BJ (cell line): ENCODE data around the gene SPATA3. TPM values are rescaled to one million over a fixed set of nuclear protein-coding genes. Genes with fewer than 3 reads are reported as not detected.
"Not testable (repeated sequence)": the region's sequence is repeated elsewhere in the genome, so short reads cannot be mapped to it uniquely, and the experiment has no call there.

Experiments used
- CTCF ChIA-PET: fragments of 350-600 bp; formaldehyde crosslinking; extraction: SDS; loops from one replicate; lab custom pipeline; 2021; ENCODE audit warnings: antibody characterized with exemption, inconsistent platforms; lab: Yijun Ruan, JAX
- POLR2A ChIA-PET: fragments of 300-600 bp; sonication (Branson Sonifier 250); formaldehyde crosslinking; extraction: SDS; loops from one replicate; lab custom pipeline; 2021; ENCODE audit warnings: antibody characterized with exemption; lab: Charles Lee
- DNase-seq: peaks from one replicate; pipeline ENCODE4 v3.0.0-alpha.2; 2011; ENCODE audit warnings: low read depth
- H3K27me3 ChIP-seq: 2 replicates; pipeline ENCODE4 v1.6.0; 2011; ENCODE audit warnings: low read length; ENCODE audit not compliant: control insufficient read depth, insufficient read depth
- H3K36me3 ChIP-seq: 2 replicates; pipeline ENCODE4 v1.5.1; 2011; ENCODE audit warnings: low read length; ENCODE audit not compliant: control insufficient read depth, insufficient read depth
- H3K4me3 ChIP-seq: 2 replicates; pipeline ENCODE4 v1.5.1; 2011; ENCODE audit warnings: low read depth, mild to moderate bottlenecking, control low read depth, low read length
- polyA plus RNA-seq: library from polyadenylated mRNA; depleted of rRNA; stranded (reverse); fragments of >200 nt; gene quantifications from 2 replicates; pipeline ENCODE4 v1.2.3, GENCODE V29; 2011
- TF ChIP-seq, protein P1 (sequence below): IDR thresholded peaks from 2 replicates; pipeline ENCODE4 v1.5.1; 2011; ENCODE audit warnings: low read depth, mild to moderate bottlenecking, control low read depth, inconsistent platforms, low read length, moderate library complexity; ENCODE audit not compliant: insufficient read depth

Gene SPATA3
- polyA plus RNA-seq, 1 experiment = not detected

GRCh38 chr2:231018184-231018583 lies 22.3 kb downstream of the SPATA3 start:
- H3K36me3 ChIP-seq = no peaks in the 10 kb centered on the region
- DNase-seq = no peak
- no peak overlapping the region for H3K4me3 ChIP-seq
- CTCF ChIA-PET = interaction anchor here (1.3 to 3.0 kb wide), 2 partner anchors 23 to 31 kb away, joined by 3 to 9 read pairs; no protein-coding TSS in a partner anchor
- peaks cover 6% of the 10 kb centered on the region for H3K27me3 ChIP-seq
- TF ChIP-seq, protein P1, sequence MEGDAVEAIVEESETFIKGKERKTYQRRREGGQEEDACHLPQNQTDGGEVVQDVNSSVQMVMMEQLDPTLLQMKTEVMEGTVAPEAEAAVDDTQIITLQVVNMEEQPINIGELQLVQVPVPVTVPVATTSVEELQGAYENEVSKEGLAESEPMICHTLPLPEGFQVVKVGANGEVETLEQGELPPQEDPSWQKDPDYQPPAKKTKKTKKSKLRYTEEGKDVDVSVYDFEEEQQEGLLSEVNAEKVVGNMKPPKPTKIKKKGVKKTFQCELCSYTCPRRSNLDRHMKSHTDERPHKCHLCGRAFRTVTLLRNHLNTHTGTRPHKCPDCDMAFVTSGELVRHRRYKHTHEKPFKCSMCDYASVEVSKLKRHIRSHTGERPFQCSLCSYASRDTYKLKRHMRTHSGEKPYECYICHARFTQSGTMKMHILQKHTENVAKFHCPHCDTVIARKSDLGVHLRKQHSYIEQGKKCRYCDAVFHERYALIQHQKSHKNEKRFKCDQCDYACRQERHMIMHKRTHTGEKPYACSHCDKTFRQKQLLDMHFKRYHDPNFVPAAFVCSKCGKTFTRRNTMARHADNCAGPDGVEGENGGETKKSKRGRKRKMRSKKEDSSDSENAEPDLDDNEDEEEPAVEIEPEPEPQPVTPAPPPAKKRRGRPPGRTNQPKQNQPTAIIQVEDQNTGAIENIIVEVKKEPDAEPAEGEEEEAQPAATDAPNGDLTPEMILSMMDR = no peak
- POLR2A ChIA-PET = no interaction called here

- H3K4me3 ChIP-seq, H3K27me3 ChIP-seq, DNase-seq, POLR2A ChIA-PET, H3K36me3 ChIP-seq: not testable (repeated sequence)
- CTCF ChIA-PET = interaction anchor here (2.8 kb wide), 1 partner anchor 28 kb away, joined by 8 read pairs; no protein-coding TSS in a partner anchor
Observed at GRCh38 chr2:231025059-231025458, 29.1 kb downstream of the SPATA3 start.

DNA sequence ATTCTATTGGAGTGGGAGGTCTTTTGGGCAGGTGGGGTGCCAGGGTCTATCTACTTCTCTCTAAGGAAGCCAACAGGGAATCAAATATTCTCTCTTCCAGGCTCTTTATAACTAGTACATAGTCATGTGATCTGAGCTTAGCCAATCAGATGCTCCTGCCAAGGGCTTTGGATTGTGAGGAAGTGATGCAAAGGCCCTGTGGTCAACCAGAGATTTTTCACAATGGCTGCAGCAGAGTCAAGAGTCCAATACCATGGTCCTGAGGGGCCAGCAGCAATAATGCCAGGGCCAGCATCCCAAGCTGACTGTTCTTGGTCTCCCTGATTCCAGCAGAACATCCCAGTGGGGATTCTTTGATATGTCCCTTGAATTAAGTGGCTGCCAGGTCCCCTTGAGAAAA lies 33.0 kb downstream of the SPATA3 start:
- CTCF ChIA-PET = interaction anchor here (1.0 kb wide), 1 partner anchor 11 kb away, joined by 3 read pairs; no protein-coding TSS in a partner anchor
- H3K36me3 ChIP-seq = no peaks in the 10 kb centered on the region
- no peak for DNase-seq
- H3K4me3 ChIP-seq = no peak overlapping the region
- POLR2A ChIA-PET = no interaction called here
- TF ChIP-seq, protein P1 = no peak
- H3K27me3 ChIP-seq = peaks cover 11% of the 10 kb centered on the region

DNA sequence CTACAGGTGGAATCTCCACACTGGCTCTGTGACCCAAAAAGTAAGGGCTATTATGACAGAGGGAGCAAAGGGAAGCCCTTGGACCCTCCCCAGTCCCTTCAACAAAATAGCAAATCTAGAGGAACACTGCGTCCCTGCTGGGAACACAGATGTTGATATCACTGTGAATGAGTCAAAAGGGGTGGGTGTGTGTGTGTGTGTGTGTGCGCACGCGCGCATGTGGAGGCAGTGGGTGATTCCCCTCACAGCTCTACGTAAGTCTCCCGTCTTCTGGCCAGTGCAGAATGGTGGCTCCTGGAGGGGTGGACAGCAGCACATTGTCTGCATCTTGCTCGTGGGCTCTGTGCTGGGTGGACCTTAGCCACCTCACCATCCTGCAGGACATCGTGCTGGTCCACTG lies 33.6 kb downstream of the SPATA3 start:
- TF ChIP-seq, protein P1 = no peak
- Histone ChIP-seq H3K36me3 (no peaks in the 10 kb centered on the region), H3K27me3 (peaks cover 13% of the 10 kb centered on the region), H3K4me3 (no peak overlapping the region)
- POLR2A ChIA-PET = no interaction called here
- CTCF ChIA-PET = interaction anchor here (1.0 to 1.2 kb wide), 2 partner anchors 10 to 20 kb away, joined by 3 to 4 read pairs; no protein-coding TSS in a partner anchor
- no peak for DNase-seq

- no peaks in the 10 kb centered on the region for H3K36me3 ChIP-seq
- ChIA-PET CTCF (interaction anchor here (0.7 to 1.2 kb wide), 4 partner anchors 19 to 947 kb away, joined by 3 to 4 read pairs (median 3); no protein-coding TSS in a partner anchor), POLR2A (no interaction called here)
- TF ChIP-seq, protein P1 = no peak
- DNase-seq = no peak
- H3K4me3 ChIP-seq = no peak overlapping the region
- peaks cover 15% of the 10 kb centered on the region for H3K27me3 ChIP-seq
Observed at GRCh38 chr2:231030725-231031124, 34.8 kb downstream of the SPATA3 start.
